Measurements from ENCODE around the gene ZACN. TPM values are rescaled to one million over a fixed set of nuclear protein-coding genes. Genes with fewer than 3 reads are reported as not detected.

The ZACN gene
- total RNA-seq, 1 experiment from 2014 or later = 0.74 TPM

Small RNA genes lying within 50 kb of the gene (small RNA-seq; reads per million reads assigned to genes)
- 0 reads per million in 2 experiments for gene MIR6868

Other genes with a start within 250 kb of the ZACN start
- 1.3 and 1.8 TPM in 2 replicates for gene UNC13D, start 234.8 kb upstream of the ZACN start, total RNA-seq (2014; rRNA removed; shearing (Covaris generic))
- 49.5 and 67.9 TPM in 2 replicates for gene WBP2, start 223.8 kb upstream of the ZACN start, total RNA-seq (2014; rRNA removed; shearing (Covaris generic))
- 7.3 and 8.1 TPM in 2 replicates for gene TRIM47, start 200.6 kb upstream of the ZACN start, total RNA-seq (2014; rRNA removed; shearing (Covaris generic))
- gene TRIM65, start 182.2 kb upstream of the ZACN start, total RNA-seq (2014; rRNA removed; shearing (Covaris generic)) = 53.5 and 56.5 TPM in 2 replicates
- gene MRPL38, start 174.3 kb upstream of the ZACN start, total RNA-seq (2014; rRNA removed; shearing (Covaris generic)) = 47.6 and 57.4 TPM in 2 replicates
- gene FBF1, start 138.1 kb upstream of the ZACN start, total RNA-seq (2014; rRNA removed; shearing (Covaris generic)) = 17.6 and 24.8 TPM in 2 replicates
- gene ACOX1, start 100.0 kb upstream of the ZACN start, total RNA-seq (2014; rRNA removed; shearing (Covaris generic)) = 43.2 and 44.4 TPM in 2 replicates
- 62.9 and 75.4 TPM in 2 replicates for gene TEN1, start 99.9 kb upstream of the ZACN start, total RNA-seq (2014; rRNA removed; shearing (Covaris generic))
- gene CDK3, start 78.3 kb upstream of the ZACN start, total RNA-seq (2014; rRNA removed; shearing (Covaris generic)) = 3.1 and 4.3 TPM in 2 replicates
- gene EVPL, start 51.9 kb upstream of the ZACN start, total RNA-seq (2014; rRNA removed; shearing (Covaris generic)) = 0.08 and 0.16 TPM in 2 replicates
- 58.2 and 68.6 TPM in 2 replicates for gene SRP68, start 6.7 kb upstream of the ZACN start, total RNA-seq (2014; rRNA removed; shearing (Covaris generic))
- gene GALR2, start 4.4 kb upstream of the ZACN start, total RNA-seq (2014; rRNA removed; shearing (Covaris generic)) = 0.13 and 1.0 TPM in 2 replicates
- gene EXOC7, start 24.6 kb downstream of the ZACN start, total RNA-seq (2014; rRNA removed; shearing (Covaris generic)) = 126 and 145 TPM in 2 replicates
- gene FOXJ1, start 62.1 kb downstream of the ZACN start, total RNA-seq (2014; rRNA removed; shearing (Covaris generic)) = not detected in 2 replicates
- 28.1 and 33.9 TPM in 2 replicates for gene RNF157, start 161.3 kb downstream of the ZACN start, total RNA-seq (2014; rRNA removed; shearing (Covaris generic))
- 45.0 and 54.5 TPM in 2 replicates for gene UBALD2, start 186.2 kb downstream of the ZACN start, total RNA-seq (2014; rRNA removed; shearing (Covaris generic))
- gene QRICH2, start 229.1 kb downstream of the ZACN start, total RNA-seq (2014; rRNA removed; shearing (Covaris generic)) = 2.4 and 2.7 TPM in 2 replicates